GM18502 (cell line): ENCODE data around the gene DEFB113.
"Not testable (repeated sequence)": the region's sequence is repeated elsewhere in the genome, so short reads cannot be mapped to it uniquely, and the experiment has no call there.

Experiments
- ATAC-seq: cut with Tn5 transposase; IDR thresholded peaks from one replicate; pipeline ENCODE4 v1.9.1; 2021; ENCODE audit warnings: mild to moderate bottlenecking; ENCODE audit not compliant: unreplicated experiment, poor library complexity

DEFB113 gene

GRCh38 chr6:49969605-49970004 lies at the start of gene DEFB113:
Gene DEFB113, minus strand, starts transcription at chr6:49969625. Its CDS starts 0 bp downstream, at chr6:49969625.
- ATAC-seq, result no peak

GRCh38 chr6:50007819-50008218 lies 38.4 kb upstream of the DEFB113 start:
- ATAC-seq, result no peak

GRCh38 chr6:50003139-50003538 lies 33.7 kb upstream of the DEFB113 start:
- no peak for ATAC-seq

- ATAC-seq, result no peak
Measured at GRCh38 chr6:49995278-49995677, 25.9 kb upstream of the DEFB113 start.

GRCh38 chr6:49988900-49989299 lies 19.5 kb upstream of the DEFB113 start:
- ATAC-seq, result no peak

- no peak for ATAC-seq
Measured at GRCh38 chr6:49987749-49988148, 18.3 kb upstream of the DEFB113 start.

GRCh38 chr6:49986551-49986950 lies 17.1 kb upstream of the DEFB113 start:
- ATAC-seq, result no peak

- ATAC-seq, result no peak
Measured at GRCh38 chr6:49982046-49982445, 12.6 kb upstream of the DEFB113 start.

- peak; percentile 67 for ATAC-seq
Measured at GRCh38 chr6:49980898-49981297, 11.5 kb upstream of the DEFB113 start.

- peak; percentile 35 for ATAC-seq
Measured at GRCh38 chr6:49979584-49979983, 10.2 kb upstream of the DEFB113 start.

GRCh38 chr6:49978332-49979226 lies 9.2 kb upstream of the DEFB113 start:
- ATAC-seq, result peak; percentile 60

GRCh38 chr6:49966823-49967222 lies 2.6 kb downstream of the DEFB113 start:
- no peak for ATAC-seq

GRCh38 chr6:49966334-49966733 lies 3.1 kb downstream of the DEFB113 start:
- no peak for ATAC-seq

- ATAC-seq, result no peak
Measured at GRCh38 chr6:49964064-49964463, 5.4 kb downstream of the DEFB113 start, which contains the start of gene DEFB114. Gene DEFB114, minus strand, starts transcription at chr6:49964164. Its CDS starts 59 bp downstream, at chr6:49964105.

- no peak for ATAC-seq
Measured at GRCh38 chr6:49958180-49958579, 11.2 kb downstream of the DEFB113 start.

GRCh38 chr6:49955847-49956246 lies 13.6 kb downstream of the DEFB113 start:
- no peak for ATAC-seq

- no peak for ATAC-seq
Measured at GRCh38 chr6:49951926-49952325, 17.5 kb downstream of the DEFB113 start.

GRCh38 chr6:49950415-49950751 lies 19.0 kb downstream of the DEFB113 start:
- no peak for ATAC-seq

GRCh38 chr6:49949062-49949461 lies 20.4 kb downstream of the DEFB113 start:
- no peak for ATAC-seq

GRCh38 chr6:49946835-49947234 lies 22.6 kb downstream of the DEFB113 start:
- ATAC-seq, result no peak

GRCh38 chr6:49944068-49944467 lies 25.4 kb downstream of the DEFB113 start:
- ATAC-seq, result not testable (repeated sequence)

GRCh38 chr6:49939993-49940498 lies 29.4 kb downstream of the DEFB113 start:
- ATAC-seq, result no peak
